ENCODE measurements around the gene NT5DC1.
A peak's percentile ranks its signal among the peaks of the same experiment; 100 is the strongest.

NT5DC1 gene

GRCh38 chr6:116263353-116263752, 162.7 kb downstream of the NT5DC1 start:
- Histone ChIP-seq H3K27ac (ENCODE audit: low read depth, low read length) (no peak overlapping the region), H3K9ac (ENCODE audit: low read length) (no peak overlapping the region), H3K36me3 (ENCODE audit: control insufficient read depth, insufficient read depth, low read length) (no peaks in the 10 kb centered on the region), H3K4me1 (ENCODE audit: control insufficient read depth, insufficient read depth, low read length) (no peaks in the 10 kb centered on the region), H3K4me3 (ENCODE audit: low read length) (no peak overlapping the region), H3K27me3 (ENCODE audit: control insufficient read depth, insufficient read depth, low read length) (no peaks in the 10 kb centered on the region)

- H3K36me3 ChIP-seq (ENCODE audit: control insufficient read depth, insufficient read depth, low read length): no peaks in the 10 kb centered on the region
- no peak overlapping the region for H3K27ac ChIP-seq (ENCODE audit: low read depth, low read length)
- H3K27me3 ChIP-seq (ENCODE audit: control insufficient read depth, insufficient read depth, low read length): no peaks in the 10 kb centered on the region
- H3K4me3 ChIP-seq (ENCODE audit: low read length): no peak overlapping the region
- no peaks in the 10 kb centered on the region for H3K4me1 ChIP-seq (ENCODE audit: control insufficient read depth, insufficient read depth, low read length)
- no peak overlapping the region for H3K9ac ChIP-seq (ENCODE audit: low read length)
Observed at GRCh38 chr6:116265041-116265829, 164.6 kb downstream of the NT5DC1 start.

- H3K36me3 ChIP-seq (ENCODE audit: control insufficient read depth, insufficient read depth, low read length): no peaks in the 10 kb centered on the region
- no peaks in the 10 kb centered on the region for H3K27me3 ChIP-seq (ENCODE audit: control insufficient read depth, insufficient read depth, low read length)
- H3K27ac ChIP-seq (ENCODE audit: low read depth, low read length): no peak overlapping the region
- no peak overlapping the region for H3K9ac ChIP-seq (ENCODE audit: low read length)
- no peak overlapping the region for H3K4me3 ChIP-seq (ENCODE audit: low read length)
- H3K4me1 ChIP-seq (ENCODE audit: control insufficient read depth, insufficient read depth, low read length): no peaks in the 10 kb centered on the region
Observed at GRCh38 chr6:116266803-116267202, 166.2 kb downstream of the NT5DC1 start.

- Histone ChIP-seq H3K9ac (ENCODE audit: low read length) (no peak overlapping the region), H3K27me3 (ENCODE audit: control insufficient read depth, insufficient read depth, low read length) (no peaks in the 10 kb centered on the region), H3K27ac (ENCODE audit: low read depth, low read length) (no peak overlapping the region), H3K4me3 (ENCODE audit: low read length) (no peak overlapping the region), H3K36me3 (ENCODE audit: control insufficient read depth, insufficient read depth, low read length) (no peaks in the 10 kb centered on the region), H3K4me1 (ENCODE audit: control insufficient read depth, insufficient read depth, low read length) (no peaks in the 10 kb centered on the region)
Observed at GRCh38 chr6:116267836-116268588, 167.4 kb downstream of the NT5DC1 start.

GRCh38 chr6:116268589-116269293, 168.1 kb downstream of the NT5DC1 start:
- H3K27ac ChIP-seq (ENCODE audit: low read depth, low read length): no peak overlapping the region
- H3K27me3 ChIP-seq (ENCODE audit: control insufficient read depth, insufficient read depth, low read length): no peaks in the 10 kb centered on the region
- no peak overlapping the region for H3K4me3 ChIP-seq (ENCODE audit: low read length)
- H3K36me3 ChIP-seq (ENCODE audit: control insufficient read depth, insufficient read depth, low read length): no peaks in the 10 kb centered on the region
- H3K9ac ChIP-seq (ENCODE audit: low read length): no peak overlapping the region
- no peaks in the 10 kb centered on the region for H3K4me1 ChIP-seq (ENCODE audit: control insufficient read depth, insufficient read depth, low read length)

- no peak overlapping the region for H3K4me3 ChIP-seq (ENCODE audit: low read length)
- H3K9ac ChIP-seq (ENCODE audit: low read length): no peak overlapping the region
- no peaks in the 10 kb centered on the region for H3K36me3 ChIP-seq (ENCODE audit: control insufficient read depth, insufficient read depth, low read length)
- H3K27ac ChIP-seq (ENCODE audit: low read depth, low read length): no peak overlapping the region
- H3K4me1 ChIP-seq (ENCODE audit: control insufficient read depth, insufficient read depth, low read length): peaks cover 7% of the 10 kb centered on the region
- H3K27me3 ChIP-seq (ENCODE audit: control insufficient read depth, insufficient read depth, low read length): no peaks in the 10 kb centered on the region
Observed at GRCh38 chr6:116271149-116271708, 170.6 kb downstream of the NT5DC1 start.

- H3K27ac ChIP-seq (ENCODE audit: low read depth, low read length): peak overlapping the region; percentile 34
- H3K4me1 ChIP-seq (ENCODE audit: control insufficient read depth, insufficient read depth, low read length): peaks cover 17% of the 10 kb centered on the region
- no peak overlapping the region for H3K9ac ChIP-seq (ENCODE audit: low read length)
- H3K36me3 ChIP-seq (ENCODE audit: control insufficient read depth, insufficient read depth, low read length): peaks cover 4% of the 10 kb centered on the region
- peak overlapping the region; percentile 52 for H3K4me3 ChIP-seq (ENCODE audit: low read length)
- no peaks in the 10 kb centered on the region for H3K27me3 ChIP-seq (ENCODE audit: control insufficient read depth, insufficient read depth, low read length)
Observed at GRCh38 chr6:116277124-116277523, 176.5 kb downstream of the NT5DC1 start.

GRCh38 chr6:116278481-116278829, 177.8 kb downstream of the NT5DC1 start:
- H3K27me3 ChIP-seq (ENCODE audit: control insufficient read depth, insufficient read depth, low read length): no peaks in the 10 kb centered on the region
- peaks cover 4% of the 10 kb centered on the region for H3K36me3 ChIP-seq (ENCODE audit: control insufficient read depth, insufficient read depth, low read length)
- peaks cover 17% of the 10 kb centered on the region for H3K4me1 ChIP-seq (ENCODE audit: control insufficient read depth, insufficient read depth, low read length)
- peak overlapping the region; percentile 97 for H3K9ac ChIP-seq (ENCODE audit: low read length)
- peak overlapping the region; percentile 98 for H3K4me3 ChIP-seq (ENCODE audit: low read length)
- peak overlapping the region; percentile 99 for H3K27ac ChIP-seq (ENCODE audit: low read depth, low read length)

GRCh38 chr6:116278854-116279231, 178.2 kb downstream of the NT5DC1 start:
- peak overlapping the region; percentile 98 for H3K4me3 ChIP-seq (ENCODE audit: low read length)
- peaks cover 17% of the 10 kb centered on the region for H3K4me1 ChIP-seq (ENCODE audit: control insufficient read depth, insufficient read depth, low read length)
- peak overlapping the region; percentile 97 for H3K9ac ChIP-seq (ENCODE audit: low read length)

GRCh38 chr6:116279232-116280160, 178.8 kb downstream of the NT5DC1 start, which contains the start of gene TSPYL1:
TSPYL1 (minus strand) TSS chr6:116279930; CDS start chr6:116279830, 100 bp downstream.
- H3K27ac ChIP-seq (ENCODE audit: low read depth, low read length): peak within 1 kb of the TSS; percentile 99
- H3K4me3 ChIP-seq (ENCODE audit: low read length): peak within 1 kb of the TSS; percentile 98
- H3K27me3 ChIP-seq (ENCODE audit: control insufficient read depth, insufficient read depth, low read length): no peaks in the 10 kb centered on the region
- peaks cover 17% of the 10 kb centered on the region for H3K4me1 ChIP-seq (ENCODE audit: control insufficient read depth, insufficient read depth, low read length)
- peak within 1 kb of the TSS; percentile 97 for H3K9ac ChIP-seq (ENCODE audit: low read length)
- H3K36me3 ChIP-seq (ENCODE audit: control insufficient read depth, insufficient read depth, low read length): peaks cover 4% of the 10 kb centered on the region

More at GRCh38 chr6:116278854-116279231, 178.2 kb downstream of the NT5DC1 start:
- Histone ChIP-seq H3K36me3 (ENCODE audit: control insufficient read depth, insufficient read depth, low read length) (peaks cover 4% of the 10 kb centered on the region), H3K27me3 (ENCODE audit: control insufficient read depth, insufficient read depth, low read length) (no peaks in the 10 kb centered on the region), H3K27ac (ENCODE audit: low read depth, low read length) (peak overlapping the region; percentile 99)

- H3K4me3 ChIP-seq (ENCODE audit: low read length): peak overlapping the region; percentile 98
- peak overlapping the region; percentile 78 for H3K9ac ChIP-seq (ENCODE audit: low read length)
- peak overlapping the region; percentile 99 for H3K27ac ChIP-seq (ENCODE audit: low read depth, low read length)
- no peaks in the 10 kb centered on the region for H3K27me3 ChIP-seq (ENCODE audit: control insufficient read depth, insufficient read depth, low read length)
- H3K36me3 ChIP-seq (ENCODE audit: control insufficient read depth, insufficient read depth, low read length): peaks cover 4% of the 10 kb centered on the region
- H3K4me1 ChIP-seq (ENCODE audit: control insufficient read depth, insufficient read depth, low read length): peaks cover 14% of the 10 kb centered on the region
Observed at GRCh38 chr6:116280161-116280932, 179.7 kb downstream of the NT5DC1 start.

Data from rectal smooth muscle tissue (tissue), 1 donor.